DMS153 treated with DMSO at 0.1 percent for 48 hours (cell line): ENCODE data around the gene PTGDS.
A peak's percentile ranks its signal among the peaks of the same experiment; 100 is the strongest.

ENCODE experiments used
- DNase-seq: peaks from one replicate; lab custom pipeline; 2025; ENCODE audit not compliant: unreplicated experiment; lab: John Stamatoyannopoulos, UW

PTGDS gene

DNA sequence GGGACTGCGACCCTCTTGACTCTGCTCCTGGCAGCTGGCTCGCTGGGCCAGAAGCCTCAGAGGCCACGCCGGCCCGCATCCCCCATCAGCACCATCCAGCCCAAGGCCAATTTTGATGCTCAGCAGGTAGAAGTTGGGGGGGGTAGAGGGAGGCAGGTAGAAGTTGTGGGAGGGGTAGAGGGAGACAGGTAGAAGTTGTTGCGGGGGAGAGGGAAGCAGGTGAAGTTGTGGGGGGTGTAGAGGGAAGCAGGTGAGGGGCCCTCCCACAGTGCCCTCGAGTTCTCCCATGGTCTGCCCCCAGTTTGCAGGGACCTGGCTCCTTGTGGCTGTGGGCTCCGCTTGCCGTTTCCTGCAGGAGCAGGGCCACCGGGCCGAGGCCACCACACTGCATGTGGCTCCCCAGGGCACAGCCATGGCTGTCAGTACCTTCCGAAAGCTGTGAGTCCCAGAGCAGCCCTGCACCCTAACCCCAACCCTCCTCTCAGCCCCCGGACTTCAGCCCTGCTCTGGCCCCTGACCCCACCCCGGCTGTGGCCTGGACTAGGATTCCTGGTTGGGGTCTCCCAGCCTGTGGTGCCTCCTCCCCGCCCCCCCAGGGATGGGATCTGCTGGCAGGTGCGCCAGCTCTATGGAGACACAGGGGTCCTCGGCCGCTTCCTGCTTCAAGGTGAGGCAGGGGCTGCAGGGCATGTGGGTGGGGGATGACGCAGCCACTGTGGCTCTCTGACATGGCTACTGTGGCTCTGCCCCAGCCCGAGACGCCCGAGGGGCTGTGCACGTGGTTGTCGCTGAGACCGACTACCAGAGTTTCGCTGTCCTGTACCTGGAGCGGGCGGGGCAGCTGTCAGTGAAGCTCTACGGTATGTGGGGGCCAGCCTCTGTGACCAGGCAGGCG is 31.7 kb upstream of the PTGDS start:
- DNase-seq = no peak

GRCh38 chr9:136946228-136947027 is 30.9 kb upstream of the PTGDS start:
- no peak for DNase-seq

- DNase-seq = no peak
Measured at GRCh38 chr9:136947028-136947891, 30.0 kb upstream of the PTGDS start.

DNA sequence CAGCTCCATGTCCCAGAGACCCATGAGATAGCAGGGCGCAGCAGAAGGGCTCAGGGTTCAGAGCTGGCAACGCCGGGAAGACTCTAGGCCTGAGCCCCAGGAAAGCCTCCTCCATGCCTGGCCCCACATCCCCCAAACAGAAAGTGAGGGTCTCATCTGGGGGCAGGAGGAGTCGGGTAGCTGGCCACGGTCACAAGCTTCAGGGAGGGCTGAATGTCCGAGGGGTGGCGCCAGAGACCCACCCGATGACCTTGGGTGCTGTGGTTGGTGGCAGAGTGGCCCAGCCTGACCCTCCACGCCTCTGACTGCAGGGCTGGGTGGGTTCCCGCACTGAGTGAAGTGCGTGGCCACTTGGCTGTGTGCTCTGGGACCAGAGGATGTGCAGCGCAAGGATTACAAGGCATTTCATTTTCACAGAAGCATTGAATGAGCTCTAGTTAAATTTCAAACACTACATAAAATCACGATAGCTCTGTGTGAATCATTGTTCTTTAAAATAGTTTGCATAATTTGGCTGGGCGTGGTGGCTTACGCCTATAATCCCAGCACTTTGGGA is 29.3 kb upstream of the PTGDS start:
- DNase-seq = no peak

GRCh38 chr9:136949239-136949816 is 28.0 kb upstream of the PTGDS start:
- no peak for DNase-seq

GRCh38 chr9:136949817-136950655 is 27.3 kb upstream of the PTGDS start:
- DNase-seq = peak; percentile 84

DNA sequence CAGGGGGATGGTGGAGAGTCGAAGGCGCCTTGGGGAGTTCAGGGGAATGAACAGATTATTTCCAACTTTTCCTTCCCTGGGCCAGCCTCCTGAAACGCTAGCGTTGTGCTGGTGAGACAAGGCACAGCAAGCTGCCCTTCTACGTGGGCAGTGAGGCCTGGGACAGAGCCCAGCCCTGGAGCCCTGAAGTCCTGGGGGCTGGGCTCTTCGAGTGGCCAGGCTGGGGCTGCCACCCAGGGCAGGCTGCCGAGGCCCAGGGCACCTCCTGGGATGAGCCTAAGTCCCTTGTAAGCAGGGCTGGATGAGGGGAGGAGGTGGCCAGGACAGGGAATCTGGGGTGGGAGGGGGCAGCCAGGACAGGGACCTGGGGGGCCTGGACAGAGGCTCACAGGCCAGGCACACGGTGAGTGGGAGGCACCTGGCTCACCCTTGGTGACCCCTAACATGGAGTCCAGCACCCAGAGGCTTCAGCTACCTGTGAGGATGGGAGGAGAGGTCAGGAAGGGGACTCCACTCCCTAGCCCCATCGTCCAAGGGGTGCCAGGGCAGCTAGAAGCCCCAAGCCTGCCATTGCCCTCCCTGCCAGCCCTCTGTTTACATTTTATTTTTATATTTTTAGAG is 26.5 kb upstream of the PTGDS start:
- DNase-seq = peak; percentile 7

DNA sequence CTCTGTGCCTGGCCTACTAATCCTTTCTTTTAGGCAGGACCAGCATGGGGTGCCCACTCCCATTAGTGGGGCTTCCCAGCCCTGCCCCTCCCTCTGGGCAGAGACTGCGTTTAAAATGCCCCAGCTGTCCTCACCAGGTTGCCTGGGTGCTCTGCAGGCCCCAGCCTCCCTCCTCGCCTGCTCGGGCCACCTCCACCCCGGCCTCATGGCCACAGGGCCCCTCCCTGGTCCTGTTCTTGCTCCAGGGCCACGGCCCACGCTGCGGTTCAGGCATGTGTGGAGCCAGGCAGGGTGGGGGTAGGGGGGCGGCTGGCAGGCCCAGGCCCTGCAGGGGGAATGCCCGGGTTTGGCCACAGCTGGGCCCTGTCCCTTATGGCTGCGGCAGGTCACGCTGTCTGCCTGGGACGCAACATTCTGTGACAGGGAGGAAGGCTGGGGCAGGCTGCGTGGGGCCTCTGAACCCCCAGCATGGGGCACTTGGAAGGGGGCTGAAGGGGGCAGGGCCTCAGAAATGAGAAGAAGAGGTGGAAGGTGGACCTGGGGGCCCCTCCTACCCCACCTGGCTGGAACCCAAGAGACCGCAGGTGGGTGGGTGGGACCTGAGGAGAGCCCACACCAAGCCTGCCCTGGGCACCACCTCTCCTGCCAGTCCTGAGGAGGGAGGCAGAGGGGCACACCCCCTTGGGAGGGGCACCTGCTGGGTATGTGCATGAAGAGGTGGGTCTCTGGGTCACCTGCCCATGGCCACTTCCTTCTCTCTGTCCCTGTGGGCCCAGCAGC is 25.6 kb upstream of the PTGDS start, which contains the start of gene LCN12:
LCN12 (plus strand) TSS at position 733 of the 780 bp plus-strand sequence. CDS start 55 bp downstream, outside the sequence.
- DNase-seq = no peak

GRCh38 chr9:136952321-136952850 is 24.9 kb upstream of the PTGDS start:
- no peak for DNase-seq

DNA sequence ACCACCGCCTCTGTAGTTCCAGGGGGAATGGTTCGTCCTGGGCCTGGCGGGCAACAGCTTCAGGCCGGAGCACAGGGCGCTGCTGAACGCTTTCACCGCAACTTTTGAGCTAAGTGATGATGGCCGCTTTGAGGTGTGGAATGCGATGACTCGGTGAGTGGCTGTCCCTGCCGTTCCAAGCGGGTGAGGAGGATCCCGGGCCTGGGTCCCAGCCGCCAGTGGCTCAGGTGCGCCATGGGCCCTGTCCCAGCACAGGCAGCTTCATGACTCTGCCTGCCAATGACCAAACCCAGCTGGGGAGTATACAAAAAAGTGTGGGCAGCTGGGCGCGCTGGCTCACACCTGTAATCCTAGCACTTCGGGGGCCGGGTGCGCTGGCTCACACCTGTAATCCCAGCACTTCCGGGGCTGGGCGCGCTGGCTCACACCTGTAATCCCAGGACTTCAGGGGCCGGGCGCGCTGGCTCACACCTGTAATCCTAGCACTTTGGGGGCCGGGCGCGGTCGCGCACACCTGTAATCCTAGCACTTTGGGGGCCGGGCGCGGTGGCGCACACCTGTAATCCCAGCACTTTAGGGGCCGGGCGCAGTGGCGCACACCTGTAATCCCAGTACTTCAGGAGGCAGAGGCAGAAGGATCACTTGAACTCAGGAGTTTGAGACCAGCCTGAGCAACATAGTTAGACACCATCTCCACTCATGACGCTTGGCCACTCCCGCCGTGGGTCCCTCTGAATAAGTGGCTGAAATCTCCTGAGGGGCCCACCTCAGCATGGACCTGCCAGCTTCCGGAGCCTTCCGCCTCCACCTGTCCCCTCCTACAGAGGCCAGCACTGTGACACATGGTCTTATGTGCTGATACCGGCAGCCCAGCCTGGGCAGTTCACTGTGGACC is 24.2 kb upstream of the PTGDS start:
- DNase-seq = no peak

DNA sequence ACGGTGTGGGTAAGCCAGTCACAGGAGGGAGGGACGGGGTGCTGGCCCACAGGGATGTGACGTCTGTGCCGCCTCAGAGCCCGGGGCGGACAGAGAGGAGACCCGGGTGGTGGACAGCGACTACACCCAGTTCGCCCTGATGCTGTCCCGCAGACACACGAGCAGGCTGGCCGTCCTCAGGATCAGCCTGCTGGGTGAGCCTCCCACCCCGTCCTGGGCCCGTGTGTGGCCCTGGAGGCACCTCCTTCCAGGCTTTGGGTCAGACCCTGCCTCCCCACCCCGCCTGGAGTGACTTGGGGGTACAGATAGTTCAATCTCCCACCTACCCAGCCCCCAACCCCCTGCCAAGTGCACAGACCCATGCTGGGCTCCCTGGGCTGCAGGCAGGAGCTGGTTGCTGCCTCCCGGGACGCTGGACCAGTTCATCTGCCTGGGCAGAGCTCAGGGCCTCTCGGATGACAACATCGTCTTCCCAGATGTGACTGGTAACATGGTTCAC is 23.5 kb upstream of the PTGDS start:
- no peak for DNase-seq

DNA sequence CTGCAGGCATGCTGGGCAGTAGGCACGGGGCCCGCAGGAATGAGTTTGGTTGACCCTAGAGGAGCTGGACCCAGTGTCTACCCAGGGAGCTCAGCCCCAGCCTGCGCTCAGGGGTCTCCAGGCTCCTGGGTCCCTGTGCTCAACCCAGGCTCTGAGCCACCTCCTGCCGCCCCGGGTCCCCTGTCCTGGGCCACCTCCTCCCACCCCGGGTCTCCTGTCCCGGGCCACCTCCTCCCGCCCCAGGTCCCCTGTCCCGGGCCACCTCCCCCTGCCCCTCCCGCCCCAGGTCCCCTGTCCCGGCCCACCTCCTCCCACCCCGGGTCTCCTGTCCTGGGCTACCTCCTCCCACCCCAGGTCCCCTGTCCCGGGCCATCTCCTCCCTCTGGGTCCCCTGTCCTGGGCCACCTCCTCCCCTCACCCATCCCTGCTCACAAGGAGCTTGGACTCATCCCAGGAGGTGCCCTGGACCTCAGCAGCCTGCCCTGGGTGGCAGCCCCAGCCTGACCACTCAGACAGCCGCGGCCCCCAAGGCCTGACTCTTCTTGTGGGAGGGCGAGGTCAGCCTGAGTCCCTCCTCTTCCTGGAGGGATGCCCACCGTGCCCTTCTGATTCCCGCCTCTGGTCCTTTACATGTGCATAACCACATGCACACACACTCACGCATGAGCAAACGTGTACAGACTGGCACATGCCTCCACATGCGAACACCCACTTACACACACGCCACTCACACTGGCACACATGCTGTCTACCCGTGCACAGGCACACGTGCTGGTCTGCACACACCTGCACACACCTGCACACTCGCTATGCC is 22.8 kb upstream of the PTGDS start:
- DNase-seq = no peak

DNA sequence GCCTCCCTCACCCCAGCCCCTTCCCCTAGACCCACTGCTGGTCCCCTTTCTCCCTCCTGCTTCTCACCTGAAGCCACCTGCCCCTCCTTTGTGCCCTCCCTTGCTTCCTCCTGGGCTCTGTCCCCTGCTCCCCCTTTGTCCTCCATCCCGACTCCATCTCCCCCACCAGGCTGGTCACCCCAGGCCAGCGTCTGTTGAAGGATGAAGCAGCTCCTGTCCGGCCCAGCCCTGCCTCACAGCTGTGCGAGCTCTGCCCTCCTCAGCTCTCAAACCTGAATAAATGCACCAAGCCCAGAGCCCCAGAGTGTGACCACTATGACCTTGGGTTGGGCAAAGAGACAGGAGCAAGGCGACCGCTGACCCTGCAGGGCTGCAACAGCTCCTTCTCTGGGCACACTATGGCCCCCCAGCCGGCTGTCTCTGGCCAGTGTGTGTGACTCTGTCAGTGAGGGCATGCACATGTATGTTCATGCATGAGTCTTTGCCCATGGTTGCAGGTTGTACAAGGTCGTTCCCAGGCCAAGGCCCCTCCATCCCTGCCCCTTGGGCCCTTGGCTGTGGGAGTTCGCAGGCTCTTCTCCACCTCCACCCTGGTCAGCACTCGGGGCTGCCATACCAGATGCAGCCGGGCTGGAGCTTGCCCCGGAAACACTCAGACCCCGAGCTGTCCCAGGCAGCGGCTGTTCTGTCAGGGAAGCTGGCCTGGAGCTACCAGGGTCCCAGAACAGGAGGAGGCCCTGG is 21.9 kb upstream of the PTGDS start:
- DNase-seq = no peak

- no peak for DNase-seq
Measured at GRCh38 chr9:136955943-136956335, 21.4 kb upstream of the PTGDS start.

DNA sequence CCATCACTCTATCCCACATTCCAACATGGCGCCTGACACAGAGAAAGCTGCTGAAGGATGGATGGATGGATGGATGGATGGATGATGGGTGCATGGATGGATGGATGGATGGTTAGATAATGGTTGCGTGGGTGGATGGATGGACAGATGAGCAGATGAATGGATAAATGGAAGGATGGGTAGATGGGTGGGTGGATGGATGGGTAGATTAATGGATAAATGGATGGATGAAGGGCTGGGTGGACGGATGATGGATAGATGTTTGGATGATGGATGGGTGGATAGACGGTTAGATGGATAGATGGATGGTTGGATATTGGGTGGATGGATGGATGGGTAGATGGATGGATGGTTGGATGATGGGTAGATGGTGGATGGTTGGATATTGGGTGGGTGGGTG is 20.7 kb upstream of the PTGDS start:
- DNase-seq = no peak
